Loucy (cell line): Measurements from ENCODE around the gene MUC6.

Source experiments
- CTCF ChIP-seq: fragments of 200-600 bp; sonication (generic); conservative IDR thresholded peaks from 2 replicates; pipeline ENCODE4 v1.5.1; 2014; ENCODE audit warnings: mild to moderate bottlenecking, antibody characterized with exemption, low read length
- EZH2phosphoT487 ChIP-seq: fragments of 200-600 bp; IDR thresholded peaks from 2 replicates; pipeline ENCODE4 v1.6.1; 2018; ENCODE audit warnings: antibody characterized with exemption, mild to moderate bottlenecking, moderate library complexity, borderline replicate concordance

- TF ChIP-seq CTCF (no peak), EZH2phosphoT487 (no peak)
Observed at GRCh38 chr11:1042626-1043562, 6.4 kb upstream of the MUC6 start.
